ENCODE data around the gene CLDN7. TPM values are rescaled to one million over a fixed set of nuclear protein-coding genes. Genes with fewer than 3 reads are reported as not detected.

The CLDN7 gene
- total and polyA plus RNA-seq, 7 experiments from 2014 or later: 0.29 to 3.8 (median 1.7) TPM

DNA sequence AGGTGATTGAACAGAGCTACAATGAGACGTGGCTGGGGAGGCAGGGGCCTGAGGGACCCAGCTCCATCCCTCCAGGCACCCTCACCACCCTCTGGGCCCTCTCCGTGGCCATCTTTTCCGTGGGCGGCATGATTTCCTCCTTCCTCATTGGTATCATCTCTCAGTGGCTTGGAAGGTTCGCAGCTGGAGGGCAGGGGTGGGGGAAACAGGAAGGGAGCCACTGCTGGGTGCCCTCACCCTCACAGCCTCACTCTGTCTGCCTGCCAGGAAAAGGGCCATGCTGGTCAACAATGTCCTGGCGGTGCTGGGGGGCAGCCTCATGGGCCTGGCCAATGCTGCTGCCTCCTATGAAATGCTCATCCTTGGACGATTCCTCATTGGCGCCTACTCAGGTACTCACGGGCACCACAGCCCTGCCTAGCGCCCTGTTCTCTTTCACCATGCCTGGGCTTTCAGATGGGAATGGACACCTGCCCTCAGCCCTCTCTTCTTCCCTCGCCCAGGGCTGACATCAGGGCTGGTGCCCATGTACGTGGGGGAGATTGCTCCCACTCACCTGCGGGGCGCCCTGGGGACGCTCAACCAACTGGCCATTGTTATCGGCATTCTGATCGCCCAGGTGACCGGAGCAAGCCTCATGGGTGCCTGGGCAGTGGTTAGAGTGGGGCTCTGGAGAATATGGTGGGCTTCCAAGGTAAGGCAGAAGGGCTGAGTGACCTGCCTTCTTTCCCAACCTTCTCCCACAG lies 21.4 kb upstream of the CLDN7 start:
- ATAC-seq: no peak
- Mint-ChIP-seq H3K27me3 (peaks cover 13 to 56% (median 22%) of the 10 kb centered on the region in 5 donors), H3K9me3 (peaks cover 0 to 1% (median 0%) of the 10 kb centered on the region in 11 donors), H3K27ac (peak overlapping the region in 1 of 9 donors; percentile 55), H3K36me3 (no peaks in the 10 kb centered on the region), H3K4me3 (peak overlapping the region in 2 of 10 donors; percentile 8 to 19), H3K4me1 (peaks cover 14 to 31% (median 21%) of the 10 kb centered on the region in 7 donors)
- DNase-seq: no peak
- no peaks in the 10 kb centered on the region for H3K36me3 ChIP-seq (ENCODE audit: control insufficient read depth in 2 of 3, insufficient read depth in 3 of 3, low read length in 3 of 3)
- H3K9me3 ChIP-seq (ENCODE audit: control insufficient read depth in 2 of 3, low read length in 3 of 3): no peaks in the 10 kb centered on the region
- peaks cover 11 to 23% of the 10 kb centered on the region in 2 donors for H3K4me1 ChIP-seq (ENCODE audit: control insufficient read depth in 2 of 2, insufficient read depth in 2 of 2, low read length in 2 of 2)
- ChIA-PET POLR2A (interaction anchor here (1.2 to 2.3 kb wide), 3 partner anchors 8 to 57 kb away, joined by 3 to 12 read pairs (median 4); no protein-coding TSS in a partner anchor), CTCF (interaction anchor here (0.7 to 1.7 kb wide), 3 partner anchors 13 to 39 kb away, joined by 3 to 6 read pairs (median 3); no protein-coding TSS in a partner anchor)
- H3K27ac ChIP-seq (ENCODE audit: low read depth, low read length): no peak overlapping the region
- no peaks in the 10 kb centered on the region for H3K27me3 ChIP-seq (ENCODE audit: control insufficient read depth in 2 of 2, insufficient read depth in 2 of 2, low read length in 2 of 2)
- intact Hi-C loops (cut with micrococcal nuclease): loop anchor here in 1 of 2 donors (5.0 kb wide), 1 partner anchor 69 kb away; the partner anchor contains the start of gene KCTD11
- H3K4me3 ChIP-seq (ENCODE audit: low read length): no peak overlapping the region

DNA sequence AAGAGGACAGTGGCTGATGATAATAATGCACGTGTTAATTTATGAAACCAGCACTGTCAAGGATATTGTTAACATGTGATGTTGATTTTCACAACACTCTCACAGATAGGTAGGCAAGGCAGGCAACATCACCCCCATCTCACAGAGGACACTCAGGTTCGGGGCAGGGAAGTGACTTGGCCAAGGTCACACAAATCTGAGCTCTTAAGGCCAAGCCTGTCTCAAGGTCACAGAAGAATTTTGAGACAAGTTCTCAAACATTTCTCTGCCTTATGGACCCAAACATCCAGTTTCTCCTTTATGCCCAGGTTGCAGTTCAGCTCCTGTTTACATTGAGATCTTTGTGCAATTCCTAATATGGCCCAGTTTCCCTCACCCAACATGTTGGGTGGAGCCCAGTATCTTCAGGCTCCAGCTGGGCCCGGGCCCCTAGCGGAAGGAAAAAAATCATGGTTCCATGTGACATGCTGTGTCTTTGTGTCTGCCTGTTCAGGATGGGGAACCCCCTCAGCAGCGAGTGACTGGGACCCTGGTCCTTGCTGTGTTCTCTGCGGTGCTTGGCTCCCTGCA lies 20.6 kb upstream of the CLDN7 start:
- CTCF ChIA-PET: interaction anchor here (0.6 to 4.6 kb wide), 5 partner anchors 14 to 279 kb away, joined by 3 to 18 read pairs (median 3); partner anchors contain the start of genes ACAP1 and SENP3

DNA sequence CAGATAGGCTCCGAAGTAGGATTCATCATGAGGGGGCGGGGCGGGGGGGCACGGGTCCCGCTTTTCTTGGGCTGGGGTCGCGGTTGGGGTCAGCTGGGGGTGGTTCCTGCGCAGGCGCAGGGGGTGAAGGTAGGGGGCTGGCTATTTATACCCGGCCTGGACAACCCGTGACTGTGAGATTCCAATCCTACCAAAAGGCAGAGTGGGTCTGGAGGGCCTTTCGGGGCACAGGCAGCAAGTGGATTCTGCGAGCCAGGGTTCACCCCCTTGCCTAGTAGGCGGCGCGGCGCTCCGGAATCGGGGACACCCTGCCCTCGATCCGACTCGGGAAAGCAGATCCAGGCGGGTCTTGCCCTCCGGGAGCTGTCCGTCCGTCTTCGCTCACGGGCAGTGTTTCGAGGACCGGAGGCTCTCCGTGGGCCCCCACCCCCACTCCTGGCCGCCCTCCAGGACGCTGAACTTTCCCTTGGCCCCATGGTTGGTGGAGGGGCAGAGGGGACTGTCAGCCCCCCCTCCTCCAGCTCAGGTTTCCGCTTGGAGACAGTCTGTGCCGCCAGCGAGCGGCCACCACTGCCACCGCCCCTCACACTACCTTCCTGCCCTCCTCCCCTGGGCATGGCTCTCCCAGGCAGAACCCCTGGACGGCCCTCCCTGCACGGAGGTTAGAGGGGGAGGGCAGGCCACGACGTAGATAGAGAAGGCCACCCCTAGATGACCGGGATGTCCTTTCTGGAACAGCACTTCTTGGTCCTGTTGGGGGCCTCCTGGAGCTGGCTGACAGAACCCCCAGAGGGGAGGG lies 19.9 kb upstream of the CLDN7 start:
- ChIA-PET CTCF (interaction anchor here (0.6 to 4.6 kb wide), 8 partner anchors 14 to 405 kb away, joined by 3 to 33 read pairs (median 6); partner anchors contain the start of genes ACAP1 and SENP3), POLR2A (interaction anchor here (0.7 to 2.3 kb wide), 7 partner anchors 10 to 62 kb away, joined by 3 to 13 read pairs (median 4); partner anchors contain the start of gene ACAP1)
- intact Hi-C loops (cut with micrococcal nuclease): loop anchor here (1.0 to 5.0 kb wide), 6 partner anchors 21 to 406 kb away; partner anchors contain the start of genes ACAP1 (in 1 of the 2), EIF5A (in 1 of the 2), KCTD11 (in 1 of the 2) and WRAP53 (in 1 of the 2)
- H3K27me3 ChIP-seq (ENCODE audit: control insufficient read depth in 2 of 2, insufficient read depth in 2 of 2, low read length in 2 of 2): no peaks in the 10 kb centered on the region
- peak overlapping the region; percentile 66 for H3K4me3 ChIP-seq (ENCODE audit: low read length)
- peak overlapping the region; percentile 77 to 87 (median 84) for H3K4me3 Mint-ChIP-seq
- H3K9me3 ChIP-seq (ENCODE audit: control insufficient read depth in 2 of 3, low read length in 3 of 3): no peaks in the 10 kb centered on the region
- ATAC-seq: no peak
- peaks cover 0 to 1% (median 0%) of the 10 kb centered on the region in 11 donors for H3K9me3 Mint-ChIP-seq
- no peak overlapping the region for H3K27ac ChIP-seq (ENCODE audit: low read depth, low read length)
- H3K4me1 ChIP-seq (ENCODE audit: control insufficient read depth in 2 of 2, insufficient read depth in 2 of 2, low read length in 2 of 2): peaks cover 11 to 23% of the 10 kb centered on the region in 2 donors
- H3K4me1 Mint-ChIP-seq: peaks cover 14 to 31% (median 21%) of the 10 kb centered on the region in 7 donors
- no peaks in the 10 kb centered on the region for H3K36me3 Mint-ChIP-seq
- DNase-seq: peak in 1 of 9 donors; percentile 8
- H3K27me3 Mint-ChIP-seq: peaks cover 6 to 44% (median 19%) of the 10 kb centered on the region in 5 donors
- no peaks in the 10 kb centered on the region for H3K36me3 ChIP-seq (ENCODE audit: control insufficient read depth in 2 of 3, insufficient read depth in 3 of 3, low read length in 3 of 3)
- H3K27ac Mint-ChIP-seq: peak overlapping the region in 1 of 9 donors; percentile 48

More for the DNA sequence above, 20.6 kb upstream of the CLDN7 start:
- H3K9me3 Mint-ChIP-seq: peaks cover 0 to 1% (median 0%) of the 10 kb centered on the region in 11 donors
- H3K27me3 Mint-ChIP-seq: peaks cover 6 to 50% (median 21%) of the 10 kb centered on the region in 5 donors
- DNase-seq (no peak), ATAC-seq (no peak)
- no peak overlapping the region for H3K27ac ChIP-seq (ENCODE audit: low read depth, low read length)
- peak overlapping the region in 8 of 10 donors; percentile 10 to 85 (median 52) for H3K4me3 Mint-ChIP-seq
- no peaks in the 10 kb centered on the region for H3K36me3 ChIP-seq (ENCODE audit: control insufficient read depth in 2 of 3, insufficient read depth in 3 of 3, low read length in 3 of 3)
- no peaks in the 10 kb centered on the region for H3K27me3 ChIP-seq (ENCODE audit: control insufficient read depth in 2 of 2, insufficient read depth in 2 of 2, low read length in 2 of 2)
- intact Hi-C loops (cut with micrococcal nuclease): loop anchor here in 1 of 2 donors (5.0 kb wide), 1 partner anchor 69 kb away; the partner anchor contains the start of gene KCTD11
- no peaks in the 10 kb centered on the region for H3K36me3 Mint-ChIP-seq
- H3K4me1 ChIP-seq (ENCODE audit: control insufficient read depth in 2 of 2, insufficient read depth in 2 of 2, low read length in 2 of 2): peaks cover 11 to 23% of the 10 kb centered on the region in 2 donors
- peak overlapping the region in 1 of 9 donors; percentile 62 for H3K27ac Mint-ChIP-seq
- H3K4me3 ChIP-seq (ENCODE audit: low read length): no peak overlapping the region
- peaks cover 14 to 31% (median 21%) of the 10 kb centered on the region in 7 donors for H3K4me1 Mint-ChIP-seq
- POLR2A ChIA-PET: interaction anchor here (0.7 to 2.3 kb wide), 5 partner anchors 9 to 62 kb away, joined by 3 to 13 read pairs (median 4); no protein-coding TSS in a partner anchor
- H3K9me3 ChIP-seq (ENCODE audit: control insufficient read depth in 2 of 3, low read length in 3 of 3): no peaks in the 10 kb centered on the region

DNA sequence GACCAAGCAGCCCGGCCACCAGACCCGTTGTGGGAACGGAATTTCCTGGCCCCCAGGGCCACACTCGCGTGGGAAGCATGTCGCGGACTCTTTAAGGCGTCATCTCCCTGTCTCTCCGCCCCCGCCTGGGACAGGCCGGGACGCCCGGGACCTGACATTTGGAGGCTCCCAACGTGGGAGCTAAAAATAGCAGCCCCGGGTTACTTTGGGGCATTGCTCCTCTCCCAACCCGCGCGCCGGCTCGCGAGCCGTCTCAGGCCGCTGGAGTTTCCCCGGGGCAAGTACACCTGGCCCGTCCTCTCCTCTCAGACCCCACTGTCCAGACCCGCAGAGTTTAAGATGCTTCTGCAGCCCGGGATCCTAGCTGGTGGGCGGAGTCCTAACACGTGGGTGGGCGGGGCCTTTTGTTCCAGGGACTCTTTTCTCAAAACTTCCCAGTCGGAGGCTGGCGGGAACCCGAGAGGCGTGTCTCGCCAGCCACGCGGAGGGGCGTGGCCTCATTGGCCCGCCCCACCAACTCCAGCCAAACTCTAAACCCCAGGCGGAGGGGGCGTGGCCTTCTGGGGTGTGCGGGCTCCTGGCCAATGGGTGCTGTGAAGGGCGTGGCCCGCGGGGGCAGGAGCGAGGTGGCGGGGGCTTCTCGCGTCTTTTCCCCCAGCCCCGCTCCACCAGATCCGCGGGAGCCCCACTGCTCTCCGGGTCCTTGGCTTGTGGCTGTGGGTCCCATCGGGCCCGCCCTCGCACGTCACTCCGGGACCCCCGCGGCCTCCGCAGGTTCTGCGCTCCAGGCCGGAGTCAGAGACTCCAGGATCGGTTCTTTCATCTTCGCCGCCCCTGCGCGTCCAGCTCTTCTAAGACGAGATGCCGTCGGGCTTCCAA lies 19.0 kb upstream of the CLDN7 start, which contains the start of gene SLC2A4:
SLC2A4 (plus strand) TSS at position 645 of the 879 bp plus-strand sequence; CDS start at position 862, 217 bp downstream.
- H3K9me3 Mint-ChIP-seq: peaks cover 0 to 1% (median 0%) of the 10 kb centered on the region in 11 donors
- peak within 1 kb of the TSS; percentile 77 to 87 (median 84) for H3K4me3 Mint-ChIP-seq
- no peak within 1 kb of the TSS for H3K27ac ChIP-seq (ENCODE audit: low read depth, low read length)
- H3K36me3 Mint-ChIP-seq: no peaks in the 10 kb centered on the region
- H3K27me3 Mint-ChIP-seq: peaks cover 6 to 44% (median 17%) of the 10 kb centered on the region in 5 donors
- peaks cover 14 to 31% (median 21%) of the 10 kb centered on the region in 7 donors for H3K4me1 Mint-ChIP-seq
- peaks cover 11 to 23% of the 10 kb centered on the region in 2 donors for H3K4me1 ChIP-seq (ENCODE audit: control insufficient read depth in 2 of 2, insufficient read depth in 2 of 2, low read length in 2 of 2)
- H3K27ac Mint-ChIP-seq: peak within 1 kb of the TSS in 6 of 9 donors; percentile 8 to 88 (median 54)
- no peaks in the 10 kb centered on the region for H3K9me3 ChIP-seq (ENCODE audit: control insufficient read depth in 2 of 3, low read length in 3 of 3)
- intact Hi-C loops (cut with micrococcal nuclease): loop anchor here (1.0 to 5.0 kb wide), 6 partner anchors 20 to 407 kb away; partner anchors contain the start of genes ACAP1 (in 1 of the 2), EIF5A (in 1 of the 2), KCTD11 (in 1 of the 2) and WRAP53 (in 1 of the 2)
- H3K36me3 ChIP-seq (ENCODE audit: control insufficient read depth in 2 of 3, insufficient read depth in 3 of 3, low read length in 3 of 3): no peaks in the 10 kb centered on the region
- CTCF ChIA-PET: interaction anchor here (0.7 to 4.6 kb wide), 6 partner anchors 15 to 405 kb away, joined by 3 to 33 read pairs (median 6); partner anchors contain the start of genes ACAP1 and SLC16A13
- H3K27me3 ChIP-seq (ENCODE audit: control insufficient read depth in 2 of 2, insufficient read depth in 2 of 2, low read length in 2 of 2): no peaks in the 10 kb centered on the region
- DNase-seq (peak; percentile 60 to 92 (median 67)), ATAC-seq (peak; percentile 84)
- POLR2A ChIA-PET: interaction anchor here (0.6 to 2.3 kb wide), 9 partner anchors 9 to 63 kb away, joined by 3 to 13 read pairs (median 4); partner anchors contain the start of gene ACAP1
- peak within 1 kb of the TSS; percentile 66 for H3K4me3 ChIP-seq (ENCODE audit: low read length)

All from naive thymus-derived CD4-positive, alpha-beta T cell (primary cell).